Activated CD4-positive, alpha-beta T cell treated with anti-CD3 and anti-CD28 coated beads for 24 hours (primary cell): ENCODE measurements around the gene TUT1.

Source experiments
- DNase-seq, 2 donors: peaks; one replicate each; pipeline ENCODE4 v3.0.0-alpha.2; 2020; ENCODE audit warnings: low read depth in 2 of 2

Gene TUT1

DNA sequence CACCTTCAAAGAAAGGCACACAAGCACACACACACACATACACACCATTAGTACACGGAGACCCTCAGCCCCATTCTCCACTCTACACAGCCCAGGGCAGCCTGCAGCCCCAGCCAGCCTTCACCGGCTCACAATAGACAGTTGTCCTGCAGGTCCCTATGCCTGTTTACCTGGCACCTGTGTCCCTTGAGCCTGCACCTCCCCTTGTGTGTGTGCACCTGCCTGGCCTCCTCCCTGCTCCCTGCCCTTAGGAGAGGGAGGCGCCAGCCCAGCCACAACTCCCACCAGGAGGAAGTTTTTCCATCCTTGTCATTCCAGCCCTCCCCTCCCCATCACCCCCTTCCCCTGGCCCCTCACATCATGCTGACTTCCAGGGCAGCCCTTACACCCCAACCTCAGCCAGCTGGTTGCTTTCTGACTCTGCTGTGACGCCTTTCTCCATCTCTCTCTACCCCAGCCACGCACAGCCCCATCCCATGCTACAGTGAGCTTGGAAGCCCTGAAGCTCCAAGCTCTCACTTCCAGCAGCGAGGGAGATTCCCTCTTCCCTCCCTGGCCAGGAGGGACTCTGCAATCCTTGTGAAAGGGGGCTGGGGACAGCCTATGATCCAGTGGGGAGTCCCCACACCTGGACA is 49.1 kb downstream of the TUT1 start:
- no peak for DNase-seq

DNA sequence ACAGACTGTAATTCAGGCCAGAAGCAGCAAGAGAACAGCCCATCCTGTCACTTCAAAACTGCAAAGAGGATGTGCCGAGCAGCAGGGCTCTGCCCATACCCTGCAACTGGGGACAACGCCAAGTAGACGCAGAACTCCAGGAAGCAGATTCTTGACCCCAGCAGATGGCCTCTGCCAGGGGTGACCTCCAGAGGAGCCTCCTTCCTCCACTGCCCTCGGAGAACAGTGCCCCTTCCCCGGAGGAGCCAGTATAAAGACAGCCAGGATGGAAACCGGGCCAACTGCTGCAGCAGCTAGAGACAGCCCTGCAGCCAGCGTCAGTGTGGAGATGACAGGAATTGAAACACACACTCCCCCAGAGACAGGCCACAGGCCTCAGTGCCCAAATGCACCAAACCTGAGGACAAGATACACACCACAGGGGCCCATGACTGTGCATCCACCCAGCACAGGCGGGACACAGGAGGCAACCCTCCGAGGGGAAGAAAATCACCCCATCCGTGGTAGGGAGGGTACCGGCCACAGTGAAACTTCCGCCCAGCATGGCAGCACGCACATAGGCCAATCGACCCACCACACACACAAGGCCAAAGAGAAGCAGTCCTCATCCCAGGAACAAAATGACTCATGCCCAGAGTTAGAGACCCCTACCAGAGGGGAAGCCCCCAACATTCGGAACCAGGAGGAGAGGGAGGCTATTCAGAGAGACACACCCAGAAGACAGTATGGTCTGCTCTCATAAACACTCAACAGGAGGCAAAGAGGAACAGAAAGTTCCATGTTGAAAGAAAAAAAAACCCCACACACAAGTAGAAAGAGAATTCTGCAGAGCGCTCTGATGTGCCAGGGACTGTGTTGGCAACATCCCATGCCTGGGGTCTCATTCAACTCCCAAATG is 50.3 kb downstream of the TUT1 start:
- DNase-seq, result no peak

DNA sequence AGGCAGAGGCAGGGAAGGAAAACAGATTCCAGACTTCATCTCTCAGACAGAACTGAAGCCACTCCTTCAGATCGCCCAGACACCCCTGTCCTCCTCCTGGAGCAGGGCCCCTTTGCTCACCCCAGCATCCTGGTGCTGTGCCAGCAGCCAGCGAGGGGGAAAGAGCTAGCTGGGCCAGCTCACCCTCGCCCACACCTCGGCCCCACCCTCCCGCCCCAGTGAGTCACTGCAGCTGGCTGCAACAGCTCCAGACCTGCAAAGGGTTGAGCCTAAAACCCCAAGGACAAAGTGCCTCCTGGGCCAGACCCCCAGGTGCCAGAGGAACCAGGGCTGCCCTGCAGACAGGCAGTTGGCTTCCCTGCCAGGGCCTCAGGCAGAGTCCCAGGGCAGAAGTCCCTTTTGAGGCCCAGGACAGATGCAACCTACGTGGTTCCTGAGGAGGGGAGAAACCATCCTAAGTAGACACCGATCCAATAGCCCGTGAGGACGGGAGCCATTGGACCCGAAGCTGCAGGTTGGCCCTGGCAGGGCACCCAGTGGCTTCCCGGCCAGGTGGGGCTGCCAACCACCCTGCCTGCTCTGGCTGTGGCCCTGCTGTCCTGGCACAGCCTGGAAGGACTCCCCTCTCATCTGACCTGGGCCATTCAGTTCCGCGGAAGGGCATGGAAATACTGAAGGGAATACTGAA is 51.9 kb downstream of the TUT1 start:
- DNase-seq, result no peak

DNA sequence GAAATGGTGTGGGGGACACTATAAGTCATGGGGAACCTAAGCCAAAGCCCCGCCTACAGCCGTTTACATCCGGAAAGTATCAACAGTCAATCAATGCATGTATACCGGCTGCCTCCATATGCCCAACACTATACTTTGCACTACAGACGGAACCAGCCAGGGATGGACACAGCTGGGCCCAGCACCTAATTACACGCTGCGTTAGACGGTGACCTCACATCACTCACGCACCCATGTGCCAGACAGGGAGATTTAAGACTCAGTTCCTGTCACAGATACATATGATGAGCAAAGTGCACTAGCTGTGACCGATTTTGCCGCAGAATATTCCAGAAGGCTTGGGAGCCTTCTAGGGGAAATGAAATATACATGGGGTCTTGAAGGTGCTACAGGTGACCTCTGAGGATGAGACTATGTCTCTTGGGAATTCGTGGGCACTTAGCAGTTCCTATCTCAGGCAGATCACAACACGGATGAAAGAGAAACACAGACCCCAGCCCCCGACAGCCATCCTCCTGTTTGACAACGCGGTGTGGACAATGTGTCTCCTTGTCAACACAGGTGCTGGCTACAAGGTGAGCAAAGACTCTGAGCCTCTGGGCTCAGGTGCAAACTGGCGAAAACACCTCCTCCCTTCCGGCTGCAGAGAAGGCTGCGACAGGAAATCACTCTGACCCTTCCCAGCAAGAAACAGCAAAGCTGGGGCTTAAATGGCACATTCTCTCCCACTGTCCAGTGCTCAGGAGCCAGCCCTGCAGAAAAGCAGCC is 52.7 kb downstream of the TUT1 start:
- DNase-seq, result no peak

DNA sequence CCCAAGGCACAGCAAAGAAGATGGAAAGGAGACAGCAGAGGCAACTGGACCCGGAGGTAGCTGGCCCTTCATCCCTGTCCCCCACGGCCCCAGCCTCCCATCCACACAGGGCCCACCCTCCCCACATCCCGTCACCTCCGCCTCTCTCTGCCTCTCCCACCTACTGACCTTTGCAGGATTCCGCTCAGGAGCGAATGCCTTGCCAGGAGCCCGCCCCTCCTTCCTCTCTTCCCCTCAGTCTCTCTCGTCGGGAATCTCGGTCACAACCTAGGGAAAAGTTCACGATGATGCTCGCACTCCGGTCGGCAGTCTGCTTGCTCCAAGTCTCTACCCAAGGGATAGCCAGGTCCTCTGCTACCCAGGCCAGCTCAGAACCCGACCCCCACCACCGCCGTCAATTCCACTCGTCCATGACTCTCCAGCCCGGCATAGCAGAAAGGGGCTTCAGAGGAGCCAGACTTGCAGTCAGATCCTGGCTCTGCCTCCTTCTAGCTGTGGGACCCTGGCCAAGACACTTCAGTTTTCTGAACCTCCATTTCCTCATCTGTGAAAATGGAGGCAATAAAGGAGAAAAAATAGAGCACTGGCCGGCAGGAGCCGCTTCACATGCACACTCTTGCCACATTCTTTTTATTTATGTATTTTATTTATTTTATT is 54.9 kb downstream of the TUT1 start:
- DNase-seq, result no peak

DNA sequence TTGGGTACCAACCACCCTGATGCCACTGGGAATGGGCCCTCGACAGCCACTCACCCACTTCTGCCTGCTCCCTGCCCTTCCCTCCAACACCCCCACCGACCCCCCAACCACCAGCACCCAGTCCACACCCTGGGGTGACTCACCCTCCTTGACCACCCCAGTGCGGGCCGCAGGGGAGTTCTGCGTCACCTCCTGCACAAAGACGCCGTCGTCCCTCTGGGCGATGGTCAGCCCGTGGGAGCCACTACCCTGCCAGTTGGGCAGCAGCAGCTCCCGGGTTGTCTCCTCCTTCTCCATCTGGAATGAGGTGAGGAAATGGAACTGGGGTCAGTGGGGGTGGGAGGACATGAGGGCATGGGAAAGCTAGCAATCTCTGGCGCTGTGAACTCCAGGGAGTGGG is 55.5 kb downstream of the TUT1 start:
- DNase-seq, result no peak

DNA sequence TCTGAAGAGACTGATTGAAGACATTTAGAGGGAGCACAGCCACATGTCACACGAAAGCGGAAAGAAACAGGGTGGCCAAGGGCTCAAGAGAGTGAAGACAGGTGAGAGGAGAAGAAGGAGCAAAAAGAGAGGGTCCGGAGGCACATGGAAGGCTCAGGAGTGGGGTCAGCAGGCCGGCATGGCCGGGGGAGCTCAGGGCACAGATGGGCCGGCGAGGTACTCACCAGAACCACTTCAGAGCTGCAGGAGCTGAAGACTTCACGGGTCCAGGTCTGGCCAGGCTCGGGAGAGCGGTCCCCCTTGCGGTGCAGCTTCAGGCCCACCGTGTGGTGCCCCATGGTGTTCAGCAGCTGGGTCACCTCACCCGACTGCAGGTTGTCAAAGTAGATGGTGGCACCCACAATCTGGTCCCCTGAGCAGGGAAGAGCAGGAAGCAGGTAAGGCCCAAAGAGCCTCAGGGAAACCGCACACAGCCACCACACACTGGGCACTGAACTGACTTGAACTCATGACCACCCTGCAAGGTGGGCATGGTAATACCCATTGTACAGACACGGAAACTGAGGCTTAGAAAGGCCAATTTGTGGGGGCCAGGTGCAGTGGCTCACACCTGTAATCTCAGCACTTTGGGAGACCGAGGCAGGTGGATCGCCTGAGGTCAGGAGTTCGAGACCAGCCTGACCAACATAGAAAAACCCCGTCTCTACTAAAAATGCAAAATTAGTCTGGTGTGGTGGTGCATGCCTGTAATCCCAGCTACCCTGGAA is 56.4 kb downstream of the TUT1 start:
- no peak for DNase-seq

DNA sequence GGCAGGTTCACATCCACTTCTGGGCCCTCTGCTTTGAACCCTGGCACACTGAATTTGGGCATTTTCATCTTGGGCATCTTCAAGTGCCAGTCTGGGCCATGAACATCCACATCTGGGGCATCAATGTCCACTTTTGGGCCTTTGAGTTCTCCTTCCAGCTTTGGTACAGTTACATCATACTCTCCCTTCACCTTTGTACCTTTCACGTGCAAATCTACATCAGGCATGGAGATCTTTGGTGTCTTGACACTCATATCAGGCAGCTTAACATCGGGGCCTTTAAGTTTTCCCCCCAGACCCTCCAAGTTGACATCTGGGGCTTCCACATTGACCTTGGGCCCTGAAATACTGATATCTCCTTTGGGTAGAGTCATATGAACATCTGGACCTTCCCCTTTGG is 59.2 kb downstream of the TUT1 start:
- DNase-seq, result no peak
